ENCODE results near the gene C1orf53.

- TF ChIP-seq POLR2AphosphoS5 (IDR thresholded peaks at IDR 0.05; ENCODE audit: low read depth, low read length): no peak
- TF ChIP-seq, protein P1, sequence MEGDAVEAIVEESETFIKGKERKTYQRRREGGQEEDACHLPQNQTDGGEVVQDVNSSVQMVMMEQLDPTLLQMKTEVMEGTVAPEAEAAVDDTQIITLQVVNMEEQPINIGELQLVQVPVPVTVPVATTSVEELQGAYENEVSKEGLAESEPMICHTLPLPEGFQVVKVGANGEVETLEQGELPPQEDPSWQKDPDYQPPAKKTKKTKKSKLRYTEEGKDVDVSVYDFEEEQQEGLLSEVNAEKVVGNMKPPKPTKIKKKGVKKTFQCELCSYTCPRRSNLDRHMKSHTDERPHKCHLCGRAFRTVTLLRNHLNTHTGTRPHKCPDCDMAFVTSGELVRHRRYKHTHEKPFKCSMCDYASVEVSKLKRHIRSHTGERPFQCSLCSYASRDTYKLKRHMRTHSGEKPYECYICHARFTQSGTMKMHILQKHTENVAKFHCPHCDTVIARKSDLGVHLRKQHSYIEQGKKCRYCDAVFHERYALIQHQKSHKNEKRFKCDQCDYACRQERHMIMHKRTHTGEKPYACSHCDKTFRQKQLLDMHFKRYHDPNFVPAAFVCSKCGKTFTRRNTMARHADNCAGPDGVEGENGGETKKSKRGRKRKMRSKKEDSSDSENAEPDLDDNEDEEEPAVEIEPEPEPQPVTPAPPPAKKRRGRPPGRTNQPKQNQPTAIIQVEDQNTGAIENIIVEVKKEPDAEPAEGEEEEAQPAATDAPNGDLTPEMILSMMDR (IDR thresholded peaks at IDR 0.05): no peak
- no peak for TF ChIP-seq TCF7L2 (IDR thresholded peaks at IDR 0.05; ENCODE audit: low read depth, low read length)
These were observed 1.8 kb downstream of the C1orf53 start for GRCh38 chr1:197904126-197904787.
